Spleen (tissue), 7 donors: ENCODE results near the gene OSBPL10.

Experiments
- CTCF ChIP-seq, 11 experiments: fragments of 200-600 bp in 7 of 11; fragments of 450-650 bp in 4 of 11; sonication (generic) in 4 of 11; IDR thresholded peaks in 8 of 11; conservative IDR thresholded peaks in 3 of 11; 1 replicate in 7 of 11; 2 replicates in 4 of 11; pipeline versions ENCODE4 v1.4.0 to v1.8.0; 2016 to 2021; ENCODE audit warnings: antibody characterized with exemption in 11 of 11, inconsistent platforms in 4 of 11, mild to moderate bottlenecking in 1 of 11
- POLR2A ChIP-seq, 3 donors: fragments of 450-650 bp; IDR thresholded peaks; one replicate each; pipeline ENCODE4 v1.5.1; 2017; ENCODE audit warnings: antibody characterized with exemption in 3 of 3, mild to moderate bottlenecking in 1 of 3
- POLR2AphosphoS5 ChIP-seq, 3 donors: sonication (generic); formaldehyde crosslinking; IDR thresholded peaks; one replicate each; pipeline ENCODE4 v1.5.1; 2017; ENCODE audit warnings: antibody characterized with exemption in 3 of 3
- donor health status: DM: no; HTN: no; CAD: no; lungs with moderate emphysema.
- donor health status: DM: no; HTN: no; CAD: no.
- donor health status: DM: no; HTN: no; CAD: no.

- TF ChIP-seq CTCF (IDR thresholded peaks at IDR 0.05 in 8 of 11, conservative IDR thresholded peaks at IDR 0.05 in 3 of 11) (no peak), POLR2A (IDR thresholded peaks at IDR 0.05) (no peak), POLR2AphosphoS5 (IDR thresholded peaks at IDR 0.05) (no peak)
These were observed 366.7 kb downstream of the OSBPL10 start for GRCh38 chr3:31614162-31614921.
